GM12864 (cell line): ENCODE measurements around the gene PDS5B.
"Not testable (repeated sequence)": the region's sequence is repeated elsewhere in the genome, so short reads cannot be mapped to it uniquely, and the experiment has no call there.

Experiments used
- DNase-seq: peaks from one replicate; pipeline ENCODE4 v3.0.0-alpha.2; 2011; ENCODE audit warnings: low read depth
- H3K4me3 ChIP-seq: 2 replicates; pipeline ENCODE4 v1.5.1; 2011; ENCODE audit warnings: mild to moderate bottlenecking, low read depth, low read length, control low read depth
- TF ChIP-seq, protein P1 (sequence below): IDR thresholded peaks from 2 replicates; pipeline ENCODE4 v1.5.1; 2011; ENCODE audit warnings: low read depth, mild to moderate bottlenecking, moderate library complexity, low read length, control low read depth, inconsistent platforms; ENCODE audit errors: missing control alignments

Gene PDS5B

DNA sequence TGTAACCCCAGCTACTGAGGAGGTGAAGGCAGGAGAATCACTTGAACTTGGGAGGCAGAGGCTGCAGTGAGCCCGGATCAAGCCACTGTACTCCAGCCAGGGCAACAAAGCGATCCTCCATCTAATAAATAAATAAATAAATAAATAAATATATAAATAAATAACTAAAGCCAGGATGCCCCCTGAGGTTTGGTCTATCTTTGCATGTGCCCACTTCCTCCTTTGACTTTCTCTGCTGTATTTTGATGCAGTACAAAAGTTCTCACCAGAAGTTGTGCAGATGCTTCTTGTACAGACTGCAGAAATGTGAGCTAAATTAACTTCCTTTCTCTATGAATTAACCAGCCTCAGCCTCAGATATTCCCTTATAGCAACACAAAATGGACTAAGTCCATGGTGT, 41.2 kb upstream of the PDS5B start:
- H3K4me3 ChIP-seq = no peak overlapping the region
- TF ChIP-seq, protein P1, sequence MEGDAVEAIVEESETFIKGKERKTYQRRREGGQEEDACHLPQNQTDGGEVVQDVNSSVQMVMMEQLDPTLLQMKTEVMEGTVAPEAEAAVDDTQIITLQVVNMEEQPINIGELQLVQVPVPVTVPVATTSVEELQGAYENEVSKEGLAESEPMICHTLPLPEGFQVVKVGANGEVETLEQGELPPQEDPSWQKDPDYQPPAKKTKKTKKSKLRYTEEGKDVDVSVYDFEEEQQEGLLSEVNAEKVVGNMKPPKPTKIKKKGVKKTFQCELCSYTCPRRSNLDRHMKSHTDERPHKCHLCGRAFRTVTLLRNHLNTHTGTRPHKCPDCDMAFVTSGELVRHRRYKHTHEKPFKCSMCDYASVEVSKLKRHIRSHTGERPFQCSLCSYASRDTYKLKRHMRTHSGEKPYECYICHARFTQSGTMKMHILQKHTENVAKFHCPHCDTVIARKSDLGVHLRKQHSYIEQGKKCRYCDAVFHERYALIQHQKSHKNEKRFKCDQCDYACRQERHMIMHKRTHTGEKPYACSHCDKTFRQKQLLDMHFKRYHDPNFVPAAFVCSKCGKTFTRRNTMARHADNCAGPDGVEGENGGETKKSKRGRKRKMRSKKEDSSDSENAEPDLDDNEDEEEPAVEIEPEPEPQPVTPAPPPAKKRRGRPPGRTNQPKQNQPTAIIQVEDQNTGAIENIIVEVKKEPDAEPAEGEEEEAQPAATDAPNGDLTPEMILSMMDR = no peak
- no peak for DNase-seq

- no peak for DNase-seq
- TF ChIP-seq, protein P1 = no peak
- H3K4me3 ChIP-seq = no peak overlapping the region
Observed at GRCh38 chr13:32548837-32549236, 37.4 kb upstream of the PDS5B start.

DNA sequence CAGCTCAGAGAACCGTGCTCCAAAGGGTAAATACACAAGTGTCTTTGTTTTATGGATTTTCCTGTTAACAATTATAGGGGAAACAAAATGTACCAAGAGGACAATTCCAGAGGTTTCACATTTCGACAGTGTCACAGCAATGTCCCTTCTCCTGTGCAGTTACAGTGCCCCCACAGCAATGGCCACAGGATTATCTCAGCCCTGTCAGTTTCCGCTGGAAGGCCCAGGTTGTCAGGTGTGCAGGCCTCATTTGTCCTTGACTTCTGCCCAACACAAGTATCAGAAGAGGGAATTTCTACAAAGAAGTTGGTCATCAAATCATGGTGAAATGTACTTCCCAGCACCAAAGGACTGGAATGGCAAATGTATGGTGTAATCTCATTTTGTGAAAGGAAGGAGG, 36.5 kb upstream of the PDS5B start:
- TF ChIP-seq, protein P1 = no peak
- DNase-seq = no peak
- no peak overlapping the region for H3K4me3 ChIP-seq

DNA sequence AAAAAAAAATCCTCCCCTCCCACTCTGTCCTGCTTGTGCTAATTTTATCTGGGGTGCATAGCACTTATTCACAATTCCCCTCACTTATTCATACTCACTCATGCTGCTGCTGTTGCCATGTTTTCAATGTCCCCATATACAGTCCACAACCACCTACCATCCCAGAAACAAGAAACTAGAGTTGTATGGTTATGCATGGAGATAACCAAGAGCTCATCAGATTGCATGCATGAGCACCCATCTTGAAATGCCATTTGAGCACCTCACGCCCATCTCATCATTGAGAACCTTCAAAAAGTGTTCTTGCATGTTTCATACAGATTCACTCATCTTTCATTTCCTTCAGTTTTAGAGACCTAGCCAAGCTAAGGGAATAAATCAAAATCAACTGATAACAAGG, 32.5 kb upstream of the PDS5B start:
- TF ChIP-seq, protein P1 = no peak
- H3K4me3 ChIP-seq = no peak overlapping the region
- DNase-seq = no peak

GRCh38 chr13:32555613-32556012, 30.6 kb upstream of the PDS5B start:
- H3K4me3 ChIP-seq = no peak overlapping the region
- TF ChIP-seq, protein P1 = no peak
- DNase-seq = no peak

GRCh38 chr13:32560842-32561241, 25.4 kb upstream of the PDS5B start:
- not testable (repeated sequence) for DNase-seq

DNA sequence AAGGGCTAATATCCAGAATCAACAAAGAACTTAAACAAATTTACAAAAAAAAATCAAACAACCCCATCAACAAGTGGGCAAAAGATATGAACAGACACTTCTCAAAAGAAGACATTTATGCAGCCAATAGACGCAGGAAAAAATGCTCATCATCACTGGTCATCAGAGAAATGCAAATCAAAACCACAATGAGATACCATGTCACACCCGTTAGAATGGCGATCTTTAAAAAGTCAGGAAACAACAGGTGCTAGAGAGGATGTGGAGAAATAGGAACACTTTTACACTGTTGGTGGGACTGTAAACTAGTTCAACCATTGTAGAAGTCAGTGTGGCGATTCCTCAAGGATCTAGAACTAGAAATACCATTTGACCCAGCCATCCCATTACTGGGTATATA, 10.6 kb upstream of the PDS5B start:
- not testable (repeated sequence) for DNase-seq, H3K4me3 ChIP-seq

More at GRCh38 chr13:32560842-32561241, 25.4 kb upstream of the PDS5B start:
- H3K4me3 ChIP-seq = not testable (repeated sequence)

- no peak for DNase-seq
- H3K4me3 ChIP-seq = no peak overlapping the region
- TF ChIP-seq, protein P1 = no peak
Observed at GRCh38 chr13:32577032-32577431, 9.2 kb upstream of the PDS5B start.
